SK-N-SH (cell line): Measurements from ENCODE around the gene OR51E2. TPM values are rescaled to one million over a fixed set of nuclear protein-coding genes. Genes with fewer than 3 reads are reported as not detected.

Experiments used
- CTCF ChIA-PET: fragments of 300-600, 350-600 bp; formaldehyde crosslinking; extraction: SDS; loops from one replicate; lab custom pipeline; 2021; lab: Yijun Ruan, JAX
- POLR2A ChIA-PET: fragments of 350-600 bp; sonication (Branson Sonifier 250); formaldehyde crosslinking; extraction: SDS; loops from one replicate; lab custom pipeline; 2020; ENCODE audit warnings: antibody characterized with exemption, inconsistent platforms; lab: Yijun Ruan, JAX
- DNase-seq: peaks from one replicate; pipeline ENCODE4 v3.0.0; 2012
- H2AFZ ChIP-seq: fragments of 200-600 bp; sonication (generic); 2 replicates; pipeline ENCODE4 v1.8.1; 2016; ENCODE audit warnings: antibody characterized with exemption, mild to moderate bottlenecking, low read depth
- H3F3A ChIP-seq: fragments of 200-600 bp; sonication (generic); replicated peaks from 2 replicates; pipeline ENCODE3; 2016; ENCODE audit warnings: antibody characterized with exemption, mild to moderate bottlenecking; ENCODE audit not compliant: insufficient read depth
- H3K27ac ChIP-seq, 2 experiments: fragments of 200-500 bp in 1 of 2; fragments of 200-600 bp in 1 of 2; sonication (Bioruptor generic) in 1 of 2; sonication (generic), shearing (Covaris generic) in 1 of 2; 2 replicates each; pipeline versions ENCODE4 v1.5.1 to v1.6.1; 2014 to 2016; ENCODE audit warnings: low read depth in 2 of 2, inconsistent platforms in 1 of 2, low read length in 1 of 2, mild to moderate bottlenecking in 1 of 2, mixed read lengths in 1 of 2
- H3K27me3 ChIP-seq: fragments of 200-600 bp; sonication (generic), shearing (Covaris generic); 2 replicates; pipeline ENCODE4 v1.6.1; 2016; ENCODE audit warnings: mixed run types; ENCODE audit not compliant: insufficient read depth
- H3K36me3 ChIP-seq, 2 experiments: fragments of 200-500 bp in 1 of 2; fragments of 200-600 bp in 1 of 2; sonication (Bioruptor generic) in 1 of 2; sonication (generic) in 1 of 2; replicated peaks in 1 of 2; 2 replicates each; pipeline versions ENCODE3 to v1.5.1; 2014 to 2016; ENCODE audit warnings: low read length in 1 of 2, mild to moderate bottlenecking in 1 of 2; ENCODE audit not compliant: insufficient read depth in 2 of 2, control insufficient read depth in 1 of 2
- H3K4me1 ChIP-seq, 2 experiments: fragments of 200-500 bp in 1 of 2; fragments of 200-600 bp in 1 of 2; sonication (Bioruptor generic) in 1 of 2; sonication (generic), shearing (Covaris generic) in 1 of 2; 2 replicates each; pipeline versions ENCODE4 v1.5.1 to v1.6.1; 2014 to 2016; ENCODE audit warnings: low read depth in 1 of 2, low read length in 1 of 2, mixed run types in 1 of 2; ENCODE audit not compliant: insufficient read depth in 2 of 2, control insufficient read depth in 1 of 2
- H3K4me2 ChIP-seq: fragments of 200-600 bp; sonication (generic), shearing (Covaris generic); 2 replicates; pipeline ENCODE4 v1.6.1; 2017; ENCODE audit warnings: mixed run types
- H3K4me3 ChIP-seq, 2 experiments: fragments of 200-500 bp in 1 of 2; fragments of 200-600 bp in 1 of 2; sonication (Bioruptor generic) in 1 of 2; sonication (generic), shearing (Covaris generic) in 1 of 2; 2 replicates each; pipeline versions ENCODE4 v1.5.1 to v1.8.1; 2014 to 2016; ENCODE audit warnings: low read depth in 2 of 2, inconsistent platforms in 1 of 2, low read length in 1 of 2, mild to moderate bottlenecking in 1 of 2, mixed read lengths in 1 of 2, moderate library complexity in 1 of 2
- H3K79me2 ChIP-seq: fragments of 200-600 bp; sonication (generic); 2 replicates; pipeline ENCODE4 v1.8.1; 2017; ENCODE audit warnings: mild to moderate bottlenecking; ENCODE audit not compliant: insufficient read depth
- H3K9ac ChIP-seq: fragments of 200-600 bp; sonication (generic); 2 replicates; pipeline ENCODE4 v1.6.1; 2017; ENCODE audit warnings: mixed run types
- H3K9me2 ChIP-seq: fragments of 200-600 bp; sonication (generic); 2 replicates; pipeline ENCODE4 v1.6.1; 2017; ENCODE audit warnings: mixed run types
- H3K9me3 ChIP-seq: fragments of 200-600 bp; sonication (generic); 2 replicates; pipeline ENCODE4 v1.6.1; 2017; ENCODE audit warnings: mixed run types, mild to moderate bottlenecking, moderate library complexity
- H4K20me1 ChIP-seq: fragments of 200-600 bp; sonication (generic); 2 replicates; pipeline ENCODE4 v1.6.1; 2017; ENCODE audit warnings: mild to moderate bottlenecking, mixed run types; ENCODE audit not compliant: insufficient read depth
- CHD2 ChIP-seq: fragments of 150-350 bp; IDR thresholded peaks from 2 replicates; pipeline ENCODE4 v1.6.1; 2018; ENCODE audit warnings: low read length; ENCODE audit not compliant: partially characterized antibody
- EP300 ChIP-seq, 2 experiments: IDR thresholded peaks; 2 replicates each; pipeline versions ENCODE4 v1.4.0 to v1.6.1; 2012; ENCODE audit warnings: borderline replicate concordance in 1 of 2, low read depth in 1 of 2, low read length in 1 of 2
- FOSL2 ChIP-seq: IDR thresholded peaks from 2 replicates; pipeline ENCODE4 v1.4.0; 2012; ENCODE audit warnings: low read depth, mild to moderate bottlenecking, moderate library complexity, borderline replicate concordance
- FOXJ3 ChIP-seq: sonication (generic); formaldehyde crosslinking; IDR thresholded peaks from 2 replicates; pipeline ENCODE4 v1.5.1; 2020; ENCODE audit warnings: mild to moderate bottlenecking, missing genetic modification reagents
- FOXM1 ChIP-seq: IDR thresholded peaks from 2 replicates; pipeline ENCODE4 v1.4.0; 2012; ENCODE audit warnings: low read depth, mild to moderate bottlenecking
- GATA2 ChIP-seq: sonication (generic); formaldehyde crosslinking; IDR thresholded peaks from 2 replicates; pipeline ENCODE4 v1.5.0; 2020; ENCODE audit warnings: mild to moderate bottlenecking, missing genetic modification reagents
- MXI1 ChIP-seq: IDR thresholded peaks from 2 replicates; pipeline ENCODE4 v1.6.1; 2012; ENCODE audit warnings: mild to moderate bottlenecking, low read depth, low read length, improper control_type of control experiment
- NFIC ChIP-seq: IDR thresholded peaks from 2 replicates; pipeline ENCODE4 v1.4.0; 2012; ENCODE audit warnings: borderline replicate concordance
- NRF1 ChIP-seq: IDR thresholded peaks from 2 replicates; pipeline ENCODE4 v1.6.1; 2012; ENCODE audit warnings: low read depth, mild to moderate bottlenecking, low read length
- POLR2AphosphoS5 ChIP-seq: IDR thresholded peaks from 2 replicates; pipeline ENCODE4 v1.6.1; 2012; ENCODE audit warnings: low read depth, low read length
- TCF12 ChIP-seq: IDR thresholded peaks from 2 replicates; pipeline ENCODE4 v1.4.0; 2012
- TEAD4 ChIP-seq: IDR thresholded peaks from 2 replicates; pipeline ENCODE4 v1.4.0; 2012; ENCODE audit warnings: mild to moderate bottlenecking, borderline replicate concordance; ENCODE audit not compliant: insufficient read depth
- YY1 ChIP-seq: IDR thresholded peaks from 2 replicates; pipeline ENCODE4 v1.4.0; 2012; ENCODE audit warnings: low read depth, mild to moderate bottlenecking
- WGBS: methylation state at CpG from one replicate; pipeline ENCODE4 v1.1.6; 2017; ENCODE audit warnings: low lambda C conversion rate; 5-methylcytosine and 5-hydroxymethylcytosine counted together
- polyA plus RNA-seq, 3 experiments: library from polyadenylated mRNA; depleted of rRNA; stranded (reverse); fragments of >200 nt; gene quantifications; 2 replicates each; pipeline ENCODE4 v1.2.3, GENCODE V29; 2012
- TF ChIP-seq, protein P1 (sequence below): IDR thresholded peaks from 2 replicates; pipeline ENCODE4 v1.4.0; 2012; ENCODE audit warnings: low read depth, borderline replicate concordance
- TF ChIP-seq, protein P2 (sequence below): IDR thresholded peaks from 2 replicates; pipeline ENCODE4 v1.6.1; 2012; ENCODE audit warnings: mild to moderate bottlenecking, low read depth, low read length, moderate library complexity
- TF ChIP-seq, protein P3 (sequence below): fragments of 150-350 bp; IDR thresholded peaks from 2 replicates; pipeline ENCODE4 v1.6.1; 2016; ENCODE audit warnings: mild to moderate bottlenecking, low read depth, low read length
- TF ChIP-seq, protein P4 (sequence below): IDR thresholded peaks from 2 replicates; pipeline ENCODE4; 2012
- TF ChIP-seq, protein P5 (sequence below): IDR thresholded peaks from 2 replicates; pipeline ENCODE4 v1.4.0; 2012; ENCODE audit warnings: low read depth, borderline replicate concordance

Gene OR51E2
- polyA plus RNA-seq, 1 of the 3 experiments (the other 2 are of a cell fraction) = not detected

DNA sequence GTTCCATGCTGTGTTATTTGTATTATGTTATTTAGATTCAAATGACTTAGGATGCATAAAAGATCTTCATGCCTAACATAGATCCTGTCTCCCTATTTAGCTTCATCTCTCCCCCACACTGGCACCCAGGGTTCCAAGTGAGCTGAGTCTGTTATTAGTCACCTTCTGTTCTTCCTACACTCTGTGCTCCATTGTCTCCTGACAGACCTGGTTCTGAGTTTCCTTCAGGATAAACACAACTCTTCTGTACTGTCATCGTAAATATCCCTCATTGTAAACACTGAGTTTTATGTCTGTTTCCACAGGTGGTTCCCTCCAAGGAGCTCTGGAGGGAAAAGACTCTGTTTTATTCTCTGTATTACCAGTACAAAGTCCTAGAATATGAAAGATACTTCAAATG, 15.6 kb upstream of the OR51E2 start (continued):
- TF ChIP-seq, protein P1, sequence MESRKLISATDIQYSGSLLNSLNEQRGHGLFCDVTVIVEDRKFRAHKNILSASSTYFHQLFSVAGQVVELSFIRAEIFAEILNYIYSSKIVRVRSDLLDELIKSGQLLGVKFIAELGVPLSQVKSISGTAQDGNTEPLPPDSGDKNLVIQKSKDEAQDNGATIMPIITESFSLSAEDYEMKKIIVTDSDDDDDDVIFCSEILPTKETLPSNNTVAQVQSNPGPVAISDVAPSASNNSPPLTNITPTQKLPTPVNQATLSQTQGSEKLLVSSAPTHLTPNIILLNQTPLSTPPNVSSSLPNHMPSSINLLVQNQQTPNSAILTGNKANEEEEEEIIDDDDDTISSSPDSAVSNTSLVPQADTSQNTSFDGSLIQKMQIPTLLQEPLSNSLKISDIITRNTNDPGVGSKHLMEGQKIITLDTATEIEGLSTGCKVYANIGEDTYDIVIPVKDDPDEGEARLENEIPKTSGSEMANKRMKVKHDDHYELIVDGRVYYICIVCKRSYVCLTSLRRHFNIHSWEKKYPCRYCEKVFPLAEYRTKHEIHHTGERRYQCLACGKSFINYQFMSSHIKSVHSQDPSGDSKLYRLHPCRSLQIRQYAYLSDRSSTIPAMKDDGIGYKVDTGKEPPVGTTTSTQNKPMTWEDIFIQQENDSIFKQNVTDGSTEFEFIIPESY = no peak
- TF ChIP-seq YY1 (no peak), TEAD4 (no peak), TCF12 (no peak), MXI1 (no peak)
- TF ChIP-seq, protein P2, sequence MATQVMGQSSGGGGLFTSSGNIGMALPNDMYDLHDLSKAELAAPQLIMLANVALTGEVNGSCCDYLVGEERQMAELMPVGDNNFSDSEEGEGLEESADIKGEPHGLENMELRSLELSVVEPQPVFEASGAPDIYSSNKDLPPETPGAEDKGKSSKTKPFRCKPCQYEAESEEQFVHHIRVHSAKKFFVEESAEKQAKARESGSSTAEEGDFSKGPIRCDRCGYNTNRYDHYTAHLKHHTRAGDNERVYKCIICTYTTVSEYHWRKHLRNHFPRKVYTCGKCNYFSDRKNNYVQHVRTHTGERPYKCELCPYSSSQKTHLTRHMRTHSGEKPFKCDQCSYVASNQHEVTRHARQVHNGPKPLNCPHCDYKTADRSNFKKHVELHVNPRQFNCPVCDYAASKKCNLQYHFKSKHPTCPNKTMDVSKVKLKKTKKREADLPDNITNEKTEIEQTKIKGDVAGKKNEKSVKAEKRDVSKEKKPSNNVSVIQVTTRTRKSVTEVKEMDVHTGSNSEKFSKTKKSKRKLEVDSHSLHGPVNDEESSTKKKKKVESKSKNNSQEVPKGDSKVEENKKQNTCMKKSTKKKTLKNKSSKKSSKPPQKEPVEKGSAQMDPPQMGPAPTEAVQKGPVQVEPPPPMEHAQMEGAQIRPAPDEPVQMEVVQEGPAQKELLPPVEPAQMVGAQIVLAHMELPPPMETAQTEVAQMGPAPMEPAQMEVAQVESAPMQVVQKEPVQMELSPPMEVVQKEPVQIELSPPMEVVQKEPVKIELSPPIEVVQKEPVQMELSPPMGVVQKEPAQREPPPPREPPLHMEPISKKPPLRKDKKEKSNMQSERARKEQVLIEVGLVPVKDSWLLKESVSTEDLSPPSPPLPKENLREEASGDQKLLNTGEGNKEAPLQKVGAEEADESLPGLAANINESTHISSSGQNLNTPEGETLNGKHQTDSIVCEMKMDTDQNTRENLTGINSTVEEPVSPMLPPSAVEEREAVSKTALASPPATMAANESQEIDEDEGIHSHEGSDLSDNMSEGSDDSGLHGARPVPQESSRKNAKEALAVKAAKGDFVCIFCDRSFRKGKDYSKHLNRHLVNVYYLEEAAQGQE = no peak
- TF ChIP-seq, protein P3, sequence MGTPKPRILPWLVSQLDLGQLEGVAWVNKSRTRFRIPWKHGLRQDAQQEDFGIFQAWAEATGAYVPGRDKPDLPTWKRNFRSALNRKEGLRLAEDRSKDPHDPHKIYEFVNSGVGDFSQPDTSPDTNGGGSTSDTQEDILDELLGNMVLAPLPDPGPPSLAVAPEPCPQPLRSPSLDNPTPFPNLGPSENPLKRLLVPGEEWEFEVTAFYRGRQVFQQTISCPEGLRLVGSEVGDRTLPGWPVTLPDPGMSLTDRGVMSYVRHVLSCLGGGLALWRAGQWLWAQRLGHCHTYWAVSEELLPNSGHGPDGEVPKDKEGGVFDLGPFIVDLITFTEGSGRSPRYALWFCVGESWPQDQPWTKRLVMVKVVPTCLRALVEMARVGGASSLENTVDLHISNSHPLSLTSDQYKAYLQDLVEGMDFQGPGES = no peak
- TF ChIP-seq, protein P4, sequence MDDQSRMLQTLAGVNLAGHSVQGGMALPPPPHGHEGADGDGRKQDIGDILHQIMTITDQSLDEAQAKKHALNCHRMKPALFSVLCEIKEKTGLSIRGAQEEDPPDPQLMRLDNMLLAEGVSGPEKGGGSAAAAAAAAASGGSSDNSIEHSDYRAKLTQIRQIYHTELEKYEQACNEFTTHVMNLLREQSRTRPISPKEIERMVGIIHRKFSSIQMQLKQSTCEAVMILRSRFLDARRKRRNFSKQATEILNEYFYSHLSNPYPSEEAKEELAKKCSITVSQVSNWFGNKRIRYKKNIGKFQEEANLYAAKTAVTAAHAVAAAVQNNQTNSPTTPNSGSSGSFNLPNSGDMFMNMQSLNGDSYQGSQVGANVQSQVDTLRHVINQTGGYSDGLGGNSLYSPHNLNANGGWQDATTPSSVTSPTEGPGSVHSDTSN = no peak

DNA sequence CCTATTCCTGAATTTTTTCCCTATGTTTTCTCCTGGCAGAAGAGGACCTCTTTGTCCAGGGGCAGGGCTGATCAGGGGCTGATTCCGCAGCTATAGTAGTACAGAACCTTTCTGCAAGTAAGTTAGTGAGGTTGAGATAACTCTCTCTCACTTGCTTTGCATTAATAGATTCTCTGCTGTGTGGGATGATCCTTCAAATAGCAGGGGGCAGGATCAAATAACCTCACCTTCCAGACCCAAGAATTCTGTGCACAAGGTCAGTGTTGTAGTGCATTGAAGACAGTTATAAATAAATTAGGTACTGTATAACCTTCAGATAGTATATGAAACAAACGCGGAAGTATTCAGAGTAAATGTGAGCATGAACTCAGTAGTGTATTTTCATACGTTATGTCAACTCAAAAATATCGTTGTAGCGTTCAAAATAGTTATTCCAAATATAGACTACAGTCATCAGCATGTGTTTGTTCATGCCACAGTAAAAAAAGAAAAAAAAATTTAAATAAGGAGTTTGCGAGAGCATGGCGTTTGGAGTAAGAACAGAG, 7.2 kb upstream of the OR51E2 start:
- Histone ChIP-seq H3K36me3 (no peaks in the 10 kb centered on the region), H3K27me3 (no peaks in the 10 kb centered on the region; the same call in 1 of the 2 replicates), H3K9me3 (no peaks in the 10 kb centered on the region), H3K9me2 (no peaks in the 10 kb centered on the region), H4K20me1 (no peaks in the 10 kb centered on the region), H3K79me2 (no peaks in the 10 kb centered on the region), H3K4me1 (no peaks in the 10 kb centered on the region), H3K27ac (no peak overlapping the region), H3K4me2 (no peak overlapping the region), H3K4me3 (no peak overlapping the region), H3K9ac (no peak overlapping the region), H2AFZ (no peak overlapping the region), H3F3A (no peaks in the 10 kb centered on the region)
- TF ChIP-seq NFIC = no peak
- TF ChIP-seq, protein P3 = no peak
- no peak for TF ChIP-seq CHD2
- TF ChIP-seq, protein P5, sequence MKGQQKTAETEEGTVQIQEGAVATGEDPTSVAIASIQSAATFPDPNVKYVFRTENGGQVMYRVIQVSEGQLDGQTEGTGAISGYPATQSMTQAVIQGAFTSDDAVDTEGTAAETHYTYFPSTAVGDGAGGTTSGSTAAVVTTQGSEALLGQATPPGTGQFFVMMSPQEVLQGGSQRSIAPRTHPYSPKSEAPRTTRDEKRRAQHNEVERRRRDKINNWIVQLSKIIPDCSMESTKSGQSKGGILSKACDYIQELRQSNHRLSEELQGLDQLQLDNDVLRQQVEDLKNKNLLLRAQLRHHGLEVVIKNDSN = no peak
- no peak for TF ChIP-seq GATA2 (CRISPR knock-in tag)
- no peak for TF ChIP-seq NRF1
- no peak for TF ChIP-seq EP300 (IDR thresholded peaks at IDR 0.05; ENCODE audit: borderline replicate concordance in 1 of 2, low read depth in 1 of 2, low read length in 1 of 2)
- no peak for TF ChIP-seq FOXJ3
- no peak for TF ChIP-seq FOSL2
- TF ChIP-seq FOXM1 = no peak
- TF ChIP-seq POLR2AphosphoS5 = no peak
- WGBS = 14% methylated on average over 8 of the region's 8 CpGs
- POLR2A ChIA-PET = no interaction called here
- no peak for DNase-seq
- CTCF ChIA-PET = interaction anchor here (1.3 kb wide), 1 partner anchor 68 kb away, joined by 4 read pairs; the partner anchor contains the start of gene OR51D1
